Testis (tissue), 3 donors: ENCODE measurements around the gene TBCCD1. TPM values are rescaled to one million over a fixed set of nuclear protein-coding genes. Genes with fewer than 3 reads are reported as not detected.
"Not testable (repeated sequence)": the region's sequence is repeated elsewhere in the genome, so short reads cannot be mapped to it uniquely, and the experiment has no call there.

Experiments
- DNase-seq: peaks from one replicate; pipeline ENCODE4 v3.0.0-alpha.2; 2019
- H3K27ac ChIP-seq, 2 donors: fragments of 200-600 bp; sonication (generic); one replicate each; pipeline ENCODE4 v1.5.1; 2019
- H3K27me3 ChIP-seq: fragments of 200-600 bp; sonication (generic); one replicate; pipeline ENCODE4 v1.5.1; 2019
- H3K36me3 ChIP-seq: fragments of 200-600 bp; sonication (generic); one replicate; pipeline ENCODE4 v1.5.1; 2017; ENCODE audit warnings: low read depth; ENCODE audit errors: missing control alignments
- H3K4me1 ChIP-seq: fragments of 200-600 bp; sonication (generic); one replicate; pipeline ENCODE4 v1.5.1; 2019
- H3K4me3 ChIP-seq, 2 donors: fragments of 200-600 bp; sonication (generic); one replicate each; pipeline ENCODE4 v1.5.1; 2017 to 2019
- H3K9me3 ChIP-seq: fragments of 200-600 bp; sonication (generic); one replicate; pipeline ENCODE4 v1.5.1; 2017
- POLR2A ChIP-seq: fragments of 450-650 bp; IDR thresholded peaks from one replicate; pipeline ENCODE4 v1.6.1; 2017; ENCODE audit warnings: antibody characterized with exemption, mild to moderate bottlenecking, moderate library complexity
- WGBS, 2 donors: methylation state at CpG; one replicate each; pipeline ENCODE4 v1.1.5; 2018; 5-methylcytosine and 5-hydroxymethylcytosine counted together
- intact Hi-C: fragments of 100-400 bp; cut with DNase I; formaldehyde crosslinking; loops from one replicate; pipeline ENCODE4 v1.15.1; 2023; ENCODE audit warnings: low total_unique reads
- polyA plus RNA-seq: library from polyadenylated mRNA; stranded (reverse); fragments of 350-450 nt; fragmentation: Illumina TruSeq; extraction: RNeasy Lipid Tissue Mini Kit (QIAGEN cat#74804); gene quantifications from one replicate; pipeline ENCODE4 v1.2.3, GENCODE V29; 2014; ENCODE audit warnings: low read depth, low replicate concordance; ENCODE audit not compliant: insufficient read depth
- total RNA-seq, 2 donors: library from RNA; depleted of rRNA; stranded (reverse); fragments of >200 nt; gene quantifications; one replicate each; pipeline ENCODE4 v1.2.3, GENCODE V29; 2016
- TF ChIP-seq, protein P1 (sequence below), 3 experiments: fragments of 450-650 bp in 2 of 3; fragments of 200-600 bp in 1 of 3; sonication (generic) in 1 of 3; IDR thresholded peaks; one replicate each; pipeline ENCODE4 v1.5.1; 2016 to 2019; ENCODE audit warnings: antibody characterized with exemption in 3 of 3, mild to moderate bottlenecking in 2 of 3, moderate library complexity in 1 of 3

TBCCD1 gene
- total and polyA plus RNA-seq, 3 donors from 2014 or later: 33.1 to 43.4 (median 35.0) TPM

- H3K4me3 ChIP-seq: no peak overlapping the region
- 29 to 59% methylated on average over 5 of the region's 5 CpGs for WGBS, 2 donors
- intact Hi-C loops: no loop called here
- peak; percentile 32 for DNase-seq
- no peaks in the 10 kb centered on the region for H3K9me3 ChIP-seq
- TF ChIP-seq, protein P1, sequence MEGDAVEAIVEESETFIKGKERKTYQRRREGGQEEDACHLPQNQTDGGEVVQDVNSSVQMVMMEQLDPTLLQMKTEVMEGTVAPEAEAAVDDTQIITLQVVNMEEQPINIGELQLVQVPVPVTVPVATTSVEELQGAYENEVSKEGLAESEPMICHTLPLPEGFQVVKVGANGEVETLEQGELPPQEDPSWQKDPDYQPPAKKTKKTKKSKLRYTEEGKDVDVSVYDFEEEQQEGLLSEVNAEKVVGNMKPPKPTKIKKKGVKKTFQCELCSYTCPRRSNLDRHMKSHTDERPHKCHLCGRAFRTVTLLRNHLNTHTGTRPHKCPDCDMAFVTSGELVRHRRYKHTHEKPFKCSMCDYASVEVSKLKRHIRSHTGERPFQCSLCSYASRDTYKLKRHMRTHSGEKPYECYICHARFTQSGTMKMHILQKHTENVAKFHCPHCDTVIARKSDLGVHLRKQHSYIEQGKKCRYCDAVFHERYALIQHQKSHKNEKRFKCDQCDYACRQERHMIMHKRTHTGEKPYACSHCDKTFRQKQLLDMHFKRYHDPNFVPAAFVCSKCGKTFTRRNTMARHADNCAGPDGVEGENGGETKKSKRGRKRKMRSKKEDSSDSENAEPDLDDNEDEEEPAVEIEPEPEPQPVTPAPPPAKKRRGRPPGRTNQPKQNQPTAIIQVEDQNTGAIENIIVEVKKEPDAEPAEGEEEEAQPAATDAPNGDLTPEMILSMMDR (IDR thresholded peaks at IDR 0.05): no peak
- TF ChIP-seq POLR2A: no peak
- no peaks in the 10 kb centered on the region for H3K36me3 ChIP-seq
- no peaks in the 10 kb centered on the region for H3K27me3 ChIP-seq
- H3K27ac ChIP-seq: no peak overlapping the region
- peaks cover 15% of the 10 kb centered on the region for H3K4me1 ChIP-seq
Measured at GRCh38 chr3:186502138-186502948, 64.8 kb downstream of the TBCCD1 start.

- H3K9me3 ChIP-seq, H3K27ac ChIP-seq, intact Hi-C loops, H3K36me3 ChIP-seq, H3K27me3 ChIP-seq, DNase-seq, H3K4me3 ChIP-seq: not testable (repeated sequence)
- H3K4me1 ChIP-seq: peaks cover 15% of the 10 kb centered on the region
- WGBS, 2 donors: 84 to 86% methylated on average over 3 of the region's 3 CpGs
Measured at GRCh38 chr3:186499949-186500348, 67.2 kb downstream of the TBCCD1 start.

- H3K4me1 ChIP-seq, H3K4me3 ChIP-seq, intact Hi-C loops, H3K27me3 ChIP-seq, H3K27ac ChIP-seq, DNase-seq, H3K9me3 ChIP-seq, H3K36me3 ChIP-seq: not testable (repeated sequence)
- WGBS, 2 donors: 83 to 100% methylated on average over 2 of the region's 2 CpGs
Measured at GRCh38 chr3:186498022-186498421, 69.1 kb downstream of the TBCCD1 start.

GRCh38 chr3:186497608-186498007 is 69.5 kb downstream of the TBCCD1 start:
- H3K9me3 ChIP-seq: no peaks in the 10 kb centered on the region
- no peaks in the 10 kb centered on the region for H3K36me3 ChIP-seq
- 87 to 94% methylated on average over 4 of the region's 4 CpGs for WGBS, 2 donors
- H3K27me3 ChIP-seq: no peaks in the 10 kb centered on the region
- peaks cover 3% of the 10 kb centered on the region for H3K4me1 ChIP-seq
- TF ChIP-seq POLR2A: no peak
- TF ChIP-seq, protein P1 (IDR thresholded peaks at IDR 0.05): no peak
- no peak overlapping the region for H3K4me3 ChIP-seq
- H3K27ac ChIP-seq: no peak overlapping the region
- DNase-seq: no peak
- intact Hi-C loops: no loop called here

DNA sequence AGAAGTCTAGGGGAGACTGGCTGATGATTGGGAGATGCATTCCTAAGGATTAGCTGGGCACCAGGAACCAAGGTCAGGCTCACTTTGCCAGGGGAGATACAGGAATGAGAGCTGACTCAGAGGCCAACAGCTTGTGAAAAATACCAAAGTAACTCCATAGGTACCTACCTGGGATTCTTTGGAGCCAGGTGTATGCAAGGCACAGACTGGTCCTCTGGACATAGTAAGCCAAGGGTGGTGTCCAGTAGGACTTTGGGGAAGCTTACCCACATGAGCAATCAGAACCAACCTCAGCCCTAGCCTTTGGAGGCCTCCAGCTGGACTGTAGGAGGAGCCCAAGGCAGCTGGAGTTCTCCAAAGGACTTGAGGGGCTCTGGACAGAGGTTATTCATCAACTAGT is 70.5 kb downstream of the TBCCD1 start:
- Histone ChIP-seq H3K9me3 (no peaks in the 10 kb centered on the region), H3K4me3 (no peak overlapping the region), H3K27ac (no peak overlapping the region), H3K36me3 (no peaks in the 10 kb centered on the region), H3K4me1 (no peaks in the 10 kb centered on the region), H3K27me3 (no peaks in the 10 kb centered on the region)
- intact Hi-C loops: no loop called here
- no peak for DNase-seq
- TF ChIP-seq, protein P1 (IDR thresholded peaks at IDR 0.05): no peak
- TF ChIP-seq POLR2A: no peak

Other genes starting within 250 kb of the TBCCD1 start
- 1 to 10 TPM in 1 of 2 donors, under 1 TPM in 1; 0.68 to 1.1 TPM for gene DGKG, start 205.1 kb downstream of the TBCCD1 start, total RNA-seq
- 1.2 TPM for gene DGKG, start 205.1 kb downstream of the TBCCD1 start, polyA plus RNA-seq
- 1 to 10 TPM; 6.1 to 8.6 TPM for gene CRYGS, start 23.0 kb downstream of the TBCCD1 start, total RNA-seq
- gene CRYGS, start 23.0 kb downstream of the TBCCD1 start, polyA plus RNA-seq: 6.3 TPM
- 10 to 100 TPM; 39.3 to 60.2 TPM for gene DNAJB11, start 3.4 kb upstream of the TBCCD1 start, total RNA-seq
- gene DNAJB11, start 3.4 kb upstream of the TBCCD1 start, polyA plus RNA-seq: 58.5 TPM
- gene AHSG, start 45.7 kb upstream of the TBCCD1 start, total RNA-seq: 1 to 10 TPM in 1 of 2 donors, under 1 TPM in 1; 0.81 to 1.6 TPM
- gene AHSG, start 45.7 kb upstream of the TBCCD1 start, polyA plus RNA-seq: 1.5 TPM
- under 1 TPM in 1 of 2 donors, not detected in 1; 0.79 TPM for gene FETUB, start 73.1 kb upstream of the TBCCD1 start, total RNA-seq
- gene FETUB, start 73.1 kb upstream of the TBCCD1 start, polyA plus RNA-seq: 2.4 TPM
- gene HRG, start 98.7 kb upstream of the TBCCD1 start, total RNA-seq: not detected
- 0.16 TPM for gene HRG, start 98.7 kb upstream of the TBCCD1 start, polyA plus RNA-seq
- under 1 TPM; 0.31 to 0.43 TPM for gene KNG1, start 150.0 kb upstream of the TBCCD1 start, total RNA-seq
- 0.34 TPM for gene KNG1, start 150.0 kb upstream of the TBCCD1 start, polyA plus RNA-seq
- gene EIF4A2, start 216.2 kb upstream of the TBCCD1 start, total RNA-seq: 100 to 1,000 TPM; 275 to 283 TPM
- gene EIF4A2, start 216.2 kb upstream of the TBCCD1 start, polyA plus RNA-seq: 357 TPM
- gene RFC4, start 239.1 kb upstream of the TBCCD1 start, total RNA-seq: 10 to 100 TPM; 25.1 to 26.2 TPM
- 30.1 TPM for gene RFC4, start 239.1 kb upstream of the TBCCD1 start, polyA plus RNA-seq